ENCODE data around the gene TBC1D19. TPM values are rescaled to one million over a fixed set of nuclear protein-coding genes. Genes with fewer than 3 reads are reported as not detected.

TBC1D19 gene
- total RNA-seq, 2 experiments from 2014 or later, result 3.8 to 4.1 TPM

- no peaks in the 10 kb centered on the region for H3K36me3 Mint-ChIP-seq (ENCODE audit: low read depth)
Observed at GRCh38 chr4:26791346-26791745, 207.5 kb downstream of the TBC1D19 start.

GRCh38 chr4:26792639-26793038 is 208.8 kb downstream of the TBC1D19 start:
- H3K4me1 Mint-ChIP-seq (ENCODE audit: low read depth), result peaks cover 9% of the 10 kb centered on the region
- H3K36me3 Mint-ChIP-seq (ENCODE audit: low read depth), result peaks cover 1% of the 10 kb centered on the region
- DNase-seq, result no peak
- no peaks in the 10 kb centered on the region for H3K9me3 Mint-ChIP-seq
- CTCF ChIA-PET, result interaction anchor here (0.6 kb wide), 1 partner anchor 716 kb away, joined by 4 read pairs; no protein-coding TSS in a partner anchor
- H3K4me3 Mint-ChIP-seq, result no peak overlapping the region
- intact Hi-C loops (cut with micrococcal nuclease), result no loop called here
- no peak overlapping the region for H3K27ac Mint-ChIP-seq
- peaks cover 2% of the 10 kb centered on the region for H3K27me3 Mint-ChIP-seq (ENCODE audit: low read depth)

More at GRCh38 chr4:26791346-26791745, 207.5 kb downstream of the TBC1D19 start:
- Mint-ChIP-seq H3K4me3 (no peak overlapping the region), H3K4me1 (ENCODE audit: low read depth) (peaks cover 13% of the 10 kb centered on the region), H3K27me3 (ENCODE audit: low read depth) (peaks cover 2% of the 10 kb centered on the region), H3K27ac (no peak overlapping the region), H3K9me3 (no peaks in the 10 kb centered on the region)
- intact Hi-C loops (cut with micrococcal nuclease), result no loop called here
- no peak for DNase-seq
- CTCF ChIA-PET, result interaction anchor here (0.5 kb wide), 1 partner anchor 216 kb away, joined by 3 read pairs; no protein-coding TSS in a partner anchor

GRCh38 chr4:26793735-26794134 is 209.9 kb downstream of the TBC1D19 start:
- Mint-ChIP-seq H3K27me3 (ENCODE audit: low read depth) (peaks cover 2% of the 10 kb centered on the region), H3K4me1 (ENCODE audit: low read depth) (no peaks in the 10 kb centered on the region), H3K27ac (no peak overlapping the region), H3K4me3 (no peak overlapping the region), H3K36me3 (ENCODE audit: low read depth) (peaks cover 1% of the 10 kb centered on the region), H3K9me3 (no peaks in the 10 kb centered on the region)
- intact Hi-C loops (cut with micrococcal nuclease), result no loop called here
- CTCF ChIA-PET, result no interaction called here
- DNase-seq, result no peak

- H3K4me1 Mint-ChIP-seq (ENCODE audit: low read depth), result no peaks in the 10 kb centered on the region
- intact Hi-C loops (cut with micrococcal nuclease), result no loop called here
- H3K36me3 Mint-ChIP-seq (ENCODE audit: low read depth), result peaks cover 1% of the 10 kb centered on the region
- H3K9me3 Mint-ChIP-seq, result no peaks in the 10 kb centered on the region
- no peak for DNase-seq
- H3K27me3 Mint-ChIP-seq (ENCODE audit: low read depth), result no peaks in the 10 kb centered on the region
- H3K4me3 Mint-ChIP-seq, result no peak overlapping the region
- no peak overlapping the region for H3K27ac Mint-ChIP-seq
- CTCF ChIA-PET, result no interaction called here
Observed at GRCh38 chr4:26796081-26796480, 212.2 kb downstream of the TBC1D19 start.

- H3K9me3 Mint-ChIP-seq, result no peaks in the 10 kb centered on the region
- CTCF ChIA-PET, result interaction anchor here (1.1 kb wide), 1 partner anchor 27 kb away, joined by 3 read pairs; no protein-coding TSS in a partner anchor
- H3K36me3 Mint-ChIP-seq (ENCODE audit: low read depth), result no peaks in the 10 kb centered on the region
- intact Hi-C loops (cut with micrococcal nuclease), result no loop called here
- H3K4me3 Mint-ChIP-seq, result no peak overlapping the region
- DNase-seq, result no peak
- no peaks in the 10 kb centered on the region for H3K4me1 Mint-ChIP-seq (ENCODE audit: low read depth)
- no peaks in the 10 kb centered on the region for H3K27me3 Mint-ChIP-seq (ENCODE audit: low read depth)
- no peak overlapping the region for H3K27ac Mint-ChIP-seq
Observed at GRCh38 chr4:26802790-26803189, 218.9 kb downstream of the TBC1D19 start.

- H3K27me3 Mint-ChIP-seq (ENCODE audit: low read depth), result no peaks in the 10 kb centered on the region
- no peaks in the 10 kb centered on the region for H3K4me1 Mint-ChIP-seq (ENCODE audit: low read depth)
- intact Hi-C loops (cut with micrococcal nuclease), result no loop called here
- no peak overlapping the region for H3K27ac Mint-ChIP-seq
- no peaks in the 10 kb centered on the region for H3K36me3 Mint-ChIP-seq (ENCODE audit: low read depth)
- no peaks in the 10 kb centered on the region for H3K9me3 Mint-ChIP-seq
- no peak overlapping the region for H3K4me3 Mint-ChIP-seq
- CTCF ChIA-PET, result no interaction called here
- DNase-seq, result no peak
Observed at GRCh38 chr4:26803211-26803861, 219.5 kb downstream of the TBC1D19 start.

GRCh38 chr4:26804451-26804850 is 220.6 kb downstream of the TBC1D19 start:
- Mint-ChIP-seq H3K27ac (no peak overlapping the region), H3K36me3 (ENCODE audit: low read depth) (no peaks in the 10 kb centered on the region), H3K27me3 (ENCODE audit: low read depth) (no peaks in the 10 kb centered on the region), H3K4me3 (no peak overlapping the region), H3K9me3 (no peaks in the 10 kb centered on the region), H3K4me1 (ENCODE audit: low read depth) (no peaks in the 10 kb centered on the region)
- intact Hi-C loops (cut with micrococcal nuclease), result no loop called here
- no peak for DNase-seq
- CTCF ChIA-PET, result interaction anchor here (0.6 kb wide), 1 partner anchor 208 kb away, joined by 3 read pairs; no protein-coding TSS in a partner anchor

- no peak for DNase-seq
- H3K4me1 Mint-ChIP-seq (ENCODE audit: low read depth), result no peaks in the 10 kb centered on the region
- H3K36me3 Mint-ChIP-seq (ENCODE audit: low read depth), result no peaks in the 10 kb centered on the region
- CTCF ChIA-PET, result no interaction called here
- intact Hi-C loops (cut with micrococcal nuclease), result no loop called here
- no peak overlapping the region for H3K27ac Mint-ChIP-seq
- H3K9me3 Mint-ChIP-seq, result no peaks in the 10 kb centered on the region
- H3K4me3 Mint-ChIP-seq, result no peak overlapping the region
- no peaks in the 10 kb centered on the region for H3K27me3 Mint-ChIP-seq (ENCODE audit: low read depth)
Observed at GRCh38 chr4:26804925-26805324, 221.0 kb downstream of the TBC1D19 start.

Other genes with a start within 250 kb of the TBC1D19 start
- not detected for gene CCKAR, start 93.6 kb upstream of the TBC1D19 start, total RNA-seq

Data from activated naive CD4-positive, alpha-beta T cell treated with anti-CD3 and anti-CD28 coated beads for 36 hours (primary cell).